GM23338 (cell line): ENCODE results near the gene MAP3K6. TPM values are rescaled to one million over a fixed set of nuclear protein-coding genes. Genes with fewer than 3 reads are reported as not detected.

Experiments
- ATAC-seq: fragments of 200-7000 bp; cut with Tn5 transposase; 3 replicates; pipeline ENCODE4 v1.9.1; 2020
- DNase-seq: peaks from one replicate; pipeline ENCODE4 v3.0.0-alpha.2; 2015; ENCODE audit warnings: low spot score
- H2AFZ ChIP-seq: fragments of 200-600 bp; sonication (generic); 2 replicates; pipeline ENCODE4 v1.8.0; 2016; ENCODE audit warnings: antibody characterized with exemption, mild to moderate bottlenecking, moderate library complexity
- H3F3A ChIP-seq: fragments of 200-600 bp; sonication (generic); replicated peaks from 2 replicates; pipeline ENCODE4 v1.8.0; 2017; ENCODE audit warnings: antibody characterized with exemption, mixed run types, low read depth
- H3K27ac ChIP-seq: fragments of 200-600 bp; sonication (generic); 2 replicates; pipeline ENCODE4 v1.6.1; 2016; ENCODE audit warnings: low read depth
- H3K27me3 ChIP-seq: fragments of 200-600 bp; sonication (generic); 2 replicates; pipeline ENCODE4 v1.8.0; 2016; ENCODE audit warnings: mild to moderate bottlenecking, mixed run types, moderate library complexity; ENCODE audit not compliant: insufficient read depth
- H3K36me3 ChIP-seq: fragments of 200-600 bp; sonication (generic); 2 replicates; pipeline ENCODE4 v1.8.0; 2016; ENCODE audit warnings: mild to moderate bottlenecking; ENCODE audit not compliant: insufficient read depth
- H3K4me1 ChIP-seq: fragments of 200-600 bp; sonication (generic); 2 replicates; pipeline ENCODE4 v1.8.0; 2016; ENCODE audit warnings: mild to moderate bottlenecking, moderate library complexity; ENCODE audit not compliant: insufficient read depth
- H3K4me2 ChIP-seq: fragments of 200-600 bp; sonication (generic); 2 replicates; pipeline ENCODE4 v1.7.1; 2017; ENCODE audit warnings: mixed run types
- H3K4me3 ChIP-seq: fragments of 200-600 bp; sonication (generic); 2 replicates; pipeline ENCODE4 v1.6.1; 2016; ENCODE audit warnings: mixed run types
- H3K79me2 ChIP-seq: fragments of 200-600 bp; sonication (generic); replicated peaks from 2 replicates; pipeline ENCODE4 v1.8.0; 2017; ENCODE audit warnings: mild to moderate bottlenecking; ENCODE audit not compliant: insufficient read depth
- H3K9me2 ChIP-seq: fragments of 200-600 bp; sonication (generic); 2 replicates; pipeline ENCODE4 v1.8.0; 2017; ENCODE audit not compliant: insufficient read depth
- H4K20me1 ChIP-seq: fragments of 200-600 bp; sonication (generic); replicated peaks from 2 replicates; pipeline ENCODE4 v1.8.0; 2017; ENCODE audit warnings: mild to moderate bottlenecking; ENCODE audit not compliant: insufficient read depth
- H3K27ac Mint-ChIP-seq: 2 replicates; pipeline ENCODE4 v1.8.0; 2020; ENCODE audit warnings: inconsistent platforms, mild to moderate bottlenecking, moderate library complexity, mixed read lengths
- H3K27me3 Mint-ChIP-seq: 3 replicates; pipeline ENCODE4 v1.8.0; 2022; ENCODE audit warnings: low read depth, mild to moderate bottlenecking, moderate library complexity, mixed read lengths, inconsistent platforms; ENCODE audit not compliant: insufficient read depth, poor library complexity
- H3K36me3 Mint-ChIP-seq: 3 replicates; pipeline ENCODE4 v1.8.0; 2021; ENCODE audit warnings: low read depth, mild to moderate bottlenecking, inconsistent platforms, moderate library complexity, mixed read lengths
- H3K4me1 Mint-ChIP-seq: 3 replicates; pipeline ENCODE4 v1.8.0; 2020; ENCODE audit warnings: mild to moderate bottlenecking, inconsistent platforms, mixed read lengths
- H3K4me3 Mint-ChIP-seq: 3 replicates; pipeline ENCODE4 v1.8.0; 2021; ENCODE audit warnings: moderate library complexity, mild to moderate bottlenecking, inconsistent platforms, mixed read lengths
- H3K9me3 Mint-ChIP-seq: 3 replicates; pipeline ENCODE4 v1.8.0; 2020; ENCODE audit warnings: moderate library complexity, mild to moderate bottlenecking, inconsistent platforms, mixed read lengths
- CREB1 ChIP-seq: fragments of 250-450 bp; sonication (Bioruptor Pico); IDR thresholded peaks from 2 replicates; pipeline ENCODE4 v1.5.0; 2020; ENCODE audit warnings: low read depth, mild to moderate bottlenecking, moderate library complexity
- EZH2 ChIP-seq: fragments of 200-600 bp; sonication (generic); IDR thresholded peaks from one replicate; pipeline ENCODE4 v1.8.0; 2017; ENCODE audit warnings: antibody characterized with exemption, mild to moderate bottlenecking, low read depth; ENCODE audit not compliant: unreplicated experiment
- EZH2phosphoT487 ChIP-seq: fragments of 200-600 bp; sonication (generic); IDR thresholded peaks from one replicate; pipeline ENCODE4 v1.8.1; 2018; ENCODE audit warnings: antibody characterized with exemption; ENCODE audit not compliant: unreplicated experiment
- JUNB ChIP-seq: IDR thresholded peaks from one replicate; pipeline ENCODE4 v1.6.1; 2016; ENCODE audit warnings: antibody characterized with exemption; ENCODE audit not compliant: unreplicated experiment
- NANOG ChIP-seq: IDR thresholded peaks from 2 replicates; pipeline ENCODE4 v1.6.1; 2016; ENCODE audit warnings: antibody characterized with exemption, borderline replicate concordance
- POLR2AphosphoS5 ChIP-seq: IDR thresholded peaks from 2 replicates; pipeline ENCODE4 v1.6.1; 2016; ENCODE audit warnings: antibody characterized with exemption, low read depth
- STAT1 ChIP-seq: IDR thresholded peaks from one replicate; pipeline ENCODE4 v1.6.1; 2016; ENCODE audit warnings: antibody characterized with exemption; ENCODE audit not compliant: unreplicated experiment
- ZNF114 ChIP-seq: fragments of 250-450 bp; sonication (Bioruptor Pico); IDR thresholded peaks from 2 replicates; pipeline ENCODE4 v1.5.0; 2020; ENCODE audit warnings: mild to moderate bottlenecking, moderate library complexity
- ZNF331 ChIP-seq: fragments of 250-450 bp; sonication (Bioruptor Pico); IDR thresholded peaks from 2 replicates; pipeline ENCODE4 v1.5.0; 2020; ENCODE audit warnings: low read depth, mild to moderate bottlenecking, moderate library complexity
- polyA plus RNA-seq: library from polyadenylated mRNA; unstranded; fragments of >200 nt; fragmentation: Nextera tagmentation; extraction: Ambion mirVana; gene quantifications from 2 replicates; pipeline ENCODE4 v1.2.1, GENCODE V29; 2016
- total RNA-seq: library from RNA; depleted of rRNA; stranded (reverse); fragments of >200 nt; shearing (Covaris generic); gene quantifications from 2 replicates; pipeline ENCODE4 v1.2.3, GENCODE V29; 2014
- TF ChIP-seq, protein P1 (sequence below): IDR thresholded peaks from one replicate; pipeline ENCODE4 v1.6.1; 2018; ENCODE audit warnings: antibody characterized with exemption; ENCODE audit not compliant: unreplicated experiment
- TF ChIP-seq, protein P2 (sequence below): fragments of 250-450 bp; sonication (Bioruptor Pico); IDR thresholded peaks from 2 replicates; pipeline ENCODE4 v1.5.0; 2020; ENCODE audit warnings: mild to moderate bottlenecking, moderate library complexity
- TF ChIP-seq, protein P3 (sequence below): IDR thresholded peaks from 2 replicates; pipeline ENCODE4 v1.6.1; 2016; ENCODE audit warnings: antibody characterized with exemption
- TF ChIP-seq, protein P4 (sequence below), 2 experiments: fragments of 200-600 bp in 1 of 2; sonication (generic) in 1 of 2; conservative IDR thresholded peaks; 2 replicates each; pipeline versions ENCODE4 v1.5.1 to v1.6.1; 2016 to 2017; ENCODE audit warnings: antibody characterized with exemption in 2 of 2, low read depth in 2 of 2, mild to moderate bottlenecking in 2 of 2, moderate library complexity in 1 of 2

MAP3K6 gene
- total and polyA plus RNA-seq, 2 experiments from 2014 or later, result 8.2 to 10.6 TPM

DNA sequence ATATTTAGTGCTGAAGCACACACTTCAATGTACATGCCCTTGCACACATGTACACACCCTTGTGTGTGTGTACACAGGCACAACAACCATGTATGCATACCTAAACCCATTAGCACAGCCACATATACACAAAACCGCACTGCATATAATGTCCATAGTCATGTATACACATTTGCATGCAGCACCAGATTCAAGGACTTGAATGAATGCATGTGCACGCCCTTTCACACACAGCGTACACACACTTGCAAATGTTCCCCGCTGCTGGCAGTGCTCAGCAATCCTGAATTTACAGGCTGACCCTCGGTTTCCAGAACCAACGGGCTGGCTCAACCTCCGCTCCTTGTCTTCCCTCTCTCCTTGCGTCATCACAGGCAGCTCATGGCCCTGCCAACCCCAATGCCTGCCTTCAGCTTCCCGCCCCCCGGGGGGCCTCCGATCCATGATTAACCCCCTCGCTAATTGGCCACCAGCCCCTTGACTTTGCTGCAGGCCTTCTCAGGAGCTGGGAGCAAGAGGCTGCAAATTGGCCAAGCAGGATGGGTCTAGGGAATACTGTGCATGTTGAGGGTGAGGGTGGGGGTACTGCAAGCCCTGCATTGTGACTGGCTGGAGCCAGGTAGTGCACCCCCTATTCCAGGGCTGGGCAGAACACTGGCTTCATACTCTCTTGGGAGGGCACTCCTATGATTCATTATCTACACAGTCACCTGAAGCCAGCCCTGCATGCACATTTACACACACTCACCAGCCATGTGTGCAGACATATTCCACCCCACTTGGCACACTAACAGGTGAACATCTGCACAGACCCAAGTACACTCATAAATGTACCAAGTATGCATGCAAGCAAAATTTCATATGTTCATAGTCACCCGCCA lies 33.6 kb upstream of the MAP3K6 start:
- Histone ChIP-seq H3K9me2 (no peaks in the 10 kb centered on the region), H3K27ac (no peak overlapping the region), H3K4me2 (no peak overlapping the region), H3K4me3 (no peak overlapping the region), H3K36me3 (no peaks in the 10 kb centered on the region), H3K79me2 (no peaks in the 10 kb centered on the region), H2AFZ (no peak overlapping the region), H3F3A (peaks cover 22% of the 10 kb centered on the region), H4K20me1 (no peaks in the 10 kb centered on the region), H3K4me1 (peaks cover 43% of the 10 kb centered on the region), H3K27me3 (no peaks in the 10 kb centered on the region)
- Mint-ChIP-seq H3K27me3 (peaks cover 20% of the 10 kb centered on the region), H3K9me3 (no peaks in the 10 kb centered on the region), H3K36me3 (peaks cover 4% of the 10 kb centered on the region; the same call in 1 of the 3 replicates), H3K27ac (no peak overlapping the region), H3K4me1 (peaks cover 63% of the 10 kb centered on the region), H3K4me3 (no peak overlapping the region)
- ATAC-seq (no peak), DNase-seq (peak; percentile 43)
- TF ChIP-seq JUNB (no peak), POLR2AphosphoS5 (no peak), CREB1 (no peak), STAT1 (no peak), ZNF331 (CRISPR knock-in tag) (no peak), EZH2phosphoT487 (no peak), ZNF114 (CRISPR knock-in tag) (no peak), EZH2 (no peak), NANOG (no peak)
- TF ChIP-seq, protein P1, sequence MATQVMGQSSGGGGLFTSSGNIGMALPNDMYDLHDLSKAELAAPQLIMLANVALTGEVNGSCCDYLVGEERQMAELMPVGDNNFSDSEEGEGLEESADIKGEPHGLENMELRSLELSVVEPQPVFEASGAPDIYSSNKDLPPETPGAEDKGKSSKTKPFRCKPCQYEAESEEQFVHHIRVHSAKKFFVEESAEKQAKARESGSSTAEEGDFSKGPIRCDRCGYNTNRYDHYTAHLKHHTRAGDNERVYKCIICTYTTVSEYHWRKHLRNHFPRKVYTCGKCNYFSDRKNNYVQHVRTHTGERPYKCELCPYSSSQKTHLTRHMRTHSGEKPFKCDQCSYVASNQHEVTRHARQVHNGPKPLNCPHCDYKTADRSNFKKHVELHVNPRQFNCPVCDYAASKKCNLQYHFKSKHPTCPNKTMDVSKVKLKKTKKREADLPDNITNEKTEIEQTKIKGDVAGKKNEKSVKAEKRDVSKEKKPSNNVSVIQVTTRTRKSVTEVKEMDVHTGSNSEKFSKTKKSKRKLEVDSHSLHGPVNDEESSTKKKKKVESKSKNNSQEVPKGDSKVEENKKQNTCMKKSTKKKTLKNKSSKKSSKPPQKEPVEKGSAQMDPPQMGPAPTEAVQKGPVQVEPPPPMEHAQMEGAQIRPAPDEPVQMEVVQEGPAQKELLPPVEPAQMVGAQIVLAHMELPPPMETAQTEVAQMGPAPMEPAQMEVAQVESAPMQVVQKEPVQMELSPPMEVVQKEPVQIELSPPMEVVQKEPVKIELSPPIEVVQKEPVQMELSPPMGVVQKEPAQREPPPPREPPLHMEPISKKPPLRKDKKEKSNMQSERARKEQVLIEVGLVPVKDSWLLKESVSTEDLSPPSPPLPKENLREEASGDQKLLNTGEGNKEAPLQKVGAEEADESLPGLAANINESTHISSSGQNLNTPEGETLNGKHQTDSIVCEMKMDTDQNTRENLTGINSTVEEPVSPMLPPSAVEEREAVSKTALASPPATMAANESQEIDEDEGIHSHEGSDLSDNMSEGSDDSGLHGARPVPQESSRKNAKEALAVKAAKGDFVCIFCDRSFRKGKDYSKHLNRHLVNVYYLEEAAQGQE, result no peak
- TF ChIP-seq, protein P2, sequence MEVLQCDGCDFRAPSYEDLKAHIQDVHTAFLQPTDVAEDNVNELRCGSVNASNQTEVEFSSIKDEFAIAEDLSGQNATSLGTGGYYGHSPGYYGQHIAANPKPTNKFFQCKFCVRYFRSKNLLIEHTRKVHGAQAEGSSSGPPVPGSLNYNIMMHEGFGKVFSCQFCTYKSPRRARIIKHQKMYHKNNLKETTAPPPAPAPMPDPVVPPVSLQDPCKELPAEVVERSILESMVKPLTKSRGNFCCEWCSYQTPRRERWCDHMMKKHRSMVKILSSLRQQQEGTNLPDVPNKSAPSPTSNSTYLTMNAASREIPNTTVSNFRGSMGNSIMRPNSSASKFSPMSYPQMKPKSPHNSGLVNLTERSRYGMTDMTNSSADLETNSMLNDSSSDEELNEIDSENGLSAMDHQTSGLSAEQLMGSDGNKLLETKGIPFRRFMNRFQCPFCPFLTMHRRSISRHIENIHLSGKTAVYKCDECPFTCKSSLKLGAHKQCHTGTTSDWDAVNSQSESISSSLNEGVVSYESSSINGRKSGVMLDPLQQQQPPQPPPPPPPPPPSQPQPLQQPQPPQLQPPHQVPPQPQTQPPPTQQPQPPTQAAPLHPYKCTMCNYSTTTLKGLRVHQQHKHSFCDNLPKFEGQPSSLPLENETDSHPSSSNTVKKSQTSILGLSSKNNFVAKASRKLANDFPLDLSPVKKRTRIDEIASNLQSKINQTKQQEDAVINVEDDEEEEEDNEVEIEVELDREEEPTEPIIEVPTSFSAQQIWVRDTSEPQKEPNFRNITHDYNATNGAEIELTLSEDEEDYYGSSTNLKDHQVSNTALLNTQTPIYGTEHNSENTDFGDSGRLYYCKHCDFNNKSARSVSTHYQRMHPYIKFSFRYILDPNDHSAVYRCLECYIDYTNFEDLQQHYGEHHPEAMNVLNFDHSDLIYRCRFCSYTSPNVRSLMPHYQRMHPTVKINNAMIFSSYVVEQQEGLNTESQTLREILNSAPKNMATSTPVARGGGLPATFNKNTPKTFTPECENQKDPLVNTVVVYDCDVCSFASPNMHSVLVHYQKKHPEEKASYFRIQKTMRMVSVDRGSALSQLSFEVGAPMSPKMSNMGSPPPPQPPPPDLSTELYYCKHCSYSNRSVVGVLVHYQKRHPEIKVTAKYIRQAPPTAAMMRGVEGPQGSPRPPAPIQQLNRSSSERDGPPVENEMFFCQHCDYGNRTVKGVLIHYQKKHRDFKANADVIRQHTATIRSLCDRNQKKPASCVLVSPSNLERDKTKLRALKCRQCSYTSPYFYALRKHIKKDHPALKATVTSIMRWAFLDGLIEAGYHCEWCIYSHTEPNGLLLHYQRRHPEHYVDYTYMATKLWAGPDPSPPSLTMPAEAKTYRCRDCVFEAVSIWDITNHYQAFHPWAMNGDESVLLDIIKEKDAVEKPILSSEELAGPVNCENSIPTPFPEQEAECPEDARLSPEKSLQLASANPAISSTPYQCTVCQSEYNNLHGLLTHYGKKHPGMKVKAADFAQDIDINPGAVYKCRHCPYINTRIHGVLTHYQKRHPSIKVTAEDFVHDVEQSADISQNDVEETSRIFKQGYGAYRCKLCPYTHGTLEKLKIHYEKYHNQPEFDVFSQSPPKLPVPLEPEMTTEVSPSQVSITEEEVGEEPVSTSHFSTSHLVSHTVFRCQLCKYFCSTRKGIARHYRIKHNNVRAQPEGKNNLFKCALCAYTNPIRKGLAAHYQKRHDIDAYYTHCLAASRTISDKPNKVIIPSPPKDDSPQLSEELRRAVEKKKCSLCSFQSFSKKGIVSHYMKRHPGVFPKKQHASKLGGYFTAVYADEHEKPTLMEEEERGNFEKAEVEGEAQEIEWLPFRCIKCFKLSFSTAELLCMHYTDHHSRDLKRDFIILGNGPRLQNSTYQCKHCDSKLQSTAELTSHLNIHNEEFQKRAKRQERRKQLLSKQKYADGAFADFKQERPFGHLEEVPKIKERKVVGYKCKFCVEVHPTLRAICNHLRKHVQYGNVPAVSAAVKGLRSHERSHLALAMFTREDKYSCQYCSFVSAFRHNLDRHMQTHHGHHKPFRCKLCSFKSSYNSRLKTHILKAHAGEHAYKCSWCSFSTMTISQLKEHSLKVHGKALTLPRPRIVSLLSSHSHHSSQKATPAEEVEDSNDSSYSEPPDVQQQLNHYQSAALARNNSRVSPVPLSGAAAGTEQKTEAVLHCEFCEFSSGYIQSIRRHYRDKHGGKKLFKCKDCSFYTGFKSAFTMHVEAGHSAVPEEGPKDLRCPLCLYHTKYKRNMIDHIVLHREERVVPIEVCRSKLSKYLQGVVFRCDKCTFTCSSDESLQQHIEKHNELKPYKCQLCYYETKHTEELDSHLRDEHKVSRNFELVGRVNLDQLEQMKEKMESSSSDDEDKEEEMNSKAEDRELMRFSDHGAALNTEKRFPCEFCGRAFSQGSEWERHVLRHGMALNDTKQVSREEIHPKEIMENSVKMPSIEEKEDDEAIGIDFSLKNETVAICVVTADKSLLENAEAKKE, result no peak
- TF ChIP-seq, protein P3, sequence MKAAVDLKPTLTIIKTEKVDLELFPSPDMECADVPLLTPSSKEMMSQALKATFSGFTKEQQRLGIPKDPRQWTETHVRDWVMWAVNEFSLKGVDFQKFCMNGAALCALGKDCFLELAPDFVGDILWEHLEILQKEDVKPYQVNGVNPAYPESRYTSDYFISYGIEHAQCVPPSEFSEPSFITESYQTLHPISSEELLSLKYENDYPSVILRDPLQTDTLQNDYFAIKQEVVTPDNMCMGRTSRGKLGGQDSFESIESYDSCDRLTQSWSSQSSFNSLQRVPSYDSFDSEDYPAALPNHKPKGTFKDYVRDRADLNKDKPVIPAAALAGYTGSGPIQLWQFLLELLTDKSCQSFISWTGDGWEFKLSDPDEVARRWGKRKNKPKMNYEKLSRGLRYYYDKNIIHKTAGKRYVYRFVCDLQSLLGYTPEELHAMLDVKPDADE, result no peak
- TF ChIP-seq, protein P4, sequence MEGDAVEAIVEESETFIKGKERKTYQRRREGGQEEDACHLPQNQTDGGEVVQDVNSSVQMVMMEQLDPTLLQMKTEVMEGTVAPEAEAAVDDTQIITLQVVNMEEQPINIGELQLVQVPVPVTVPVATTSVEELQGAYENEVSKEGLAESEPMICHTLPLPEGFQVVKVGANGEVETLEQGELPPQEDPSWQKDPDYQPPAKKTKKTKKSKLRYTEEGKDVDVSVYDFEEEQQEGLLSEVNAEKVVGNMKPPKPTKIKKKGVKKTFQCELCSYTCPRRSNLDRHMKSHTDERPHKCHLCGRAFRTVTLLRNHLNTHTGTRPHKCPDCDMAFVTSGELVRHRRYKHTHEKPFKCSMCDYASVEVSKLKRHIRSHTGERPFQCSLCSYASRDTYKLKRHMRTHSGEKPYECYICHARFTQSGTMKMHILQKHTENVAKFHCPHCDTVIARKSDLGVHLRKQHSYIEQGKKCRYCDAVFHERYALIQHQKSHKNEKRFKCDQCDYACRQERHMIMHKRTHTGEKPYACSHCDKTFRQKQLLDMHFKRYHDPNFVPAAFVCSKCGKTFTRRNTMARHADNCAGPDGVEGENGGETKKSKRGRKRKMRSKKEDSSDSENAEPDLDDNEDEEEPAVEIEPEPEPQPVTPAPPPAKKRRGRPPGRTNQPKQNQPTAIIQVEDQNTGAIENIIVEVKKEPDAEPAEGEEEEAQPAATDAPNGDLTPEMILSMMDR (conservative IDR thresholded peaks at IDR 0.05; ENCODE audit: low read depth in 2 of 2), result no peak
